Astrocyte of the spinal cord (primary cell): ENCODE results near the gene AMACR.

ENCODE experiments used
- DNase-seq: peaks from one replicate; pipeline ENCODE4 v3.0.0; 2011; ENCODE audit warnings: low read depth, low spot score
- H3K4me3 ChIP-seq: 2 replicates; pipeline ENCODE4 v1.5.1; 2011; ENCODE audit warnings: low read depth, mild to moderate bottlenecking, low read length, moderate library complexity
- in situ Hi-C: cut with HindIII; loops from 2 replicates; pipeline ENCODE4 v1.10.0; 2017; ENCODE audit warnings: low sequenced_read_pairs
- TF ChIP-seq, protein P1 (sequence below): IDR thresholded peaks from 2 replicates; pipeline ENCODE4 v1.5.1; 2012; ENCODE audit warnings: low read depth, mild to moderate bottlenecking, low read length, inconsistent platforms

The AMACR gene

DNA sequence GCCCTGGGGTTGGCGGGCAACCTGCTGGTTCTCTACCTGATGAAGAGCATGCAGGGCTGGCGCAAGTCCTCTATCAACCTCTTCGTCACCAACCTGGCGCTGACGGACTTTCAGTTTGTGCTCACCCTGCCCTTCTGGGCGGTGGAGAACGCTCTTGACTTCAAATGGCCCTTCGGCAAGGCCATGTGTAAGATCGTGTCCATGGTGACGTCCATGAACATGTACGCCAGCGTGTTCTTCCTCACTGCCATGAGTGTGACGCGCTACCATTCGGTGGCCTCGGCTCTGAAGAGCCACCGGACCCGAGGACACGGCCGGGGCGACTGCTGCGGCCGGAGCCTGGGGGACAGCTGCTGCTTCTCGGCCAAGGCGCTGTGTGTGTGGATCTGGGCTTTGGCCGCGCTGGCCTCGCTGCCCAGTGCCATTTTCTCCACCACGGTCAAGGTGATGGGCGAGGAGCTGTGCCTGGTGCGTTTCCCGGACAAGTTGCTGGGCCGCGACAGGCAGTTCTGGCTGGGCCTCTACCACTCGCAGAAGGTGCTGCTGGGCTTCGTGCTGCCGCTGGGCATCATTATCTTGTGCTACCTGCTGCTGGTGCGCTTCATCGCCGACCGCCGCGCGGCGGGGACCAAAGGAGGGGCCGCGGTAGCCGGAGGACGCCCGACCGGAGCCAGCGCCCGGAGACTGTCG, 70.7 kb downstream of the AMACR start:
- peak overlapping the region; percentile 46 for H3K4me3 ChIP-seq
- TF ChIP-seq, protein P1, sequence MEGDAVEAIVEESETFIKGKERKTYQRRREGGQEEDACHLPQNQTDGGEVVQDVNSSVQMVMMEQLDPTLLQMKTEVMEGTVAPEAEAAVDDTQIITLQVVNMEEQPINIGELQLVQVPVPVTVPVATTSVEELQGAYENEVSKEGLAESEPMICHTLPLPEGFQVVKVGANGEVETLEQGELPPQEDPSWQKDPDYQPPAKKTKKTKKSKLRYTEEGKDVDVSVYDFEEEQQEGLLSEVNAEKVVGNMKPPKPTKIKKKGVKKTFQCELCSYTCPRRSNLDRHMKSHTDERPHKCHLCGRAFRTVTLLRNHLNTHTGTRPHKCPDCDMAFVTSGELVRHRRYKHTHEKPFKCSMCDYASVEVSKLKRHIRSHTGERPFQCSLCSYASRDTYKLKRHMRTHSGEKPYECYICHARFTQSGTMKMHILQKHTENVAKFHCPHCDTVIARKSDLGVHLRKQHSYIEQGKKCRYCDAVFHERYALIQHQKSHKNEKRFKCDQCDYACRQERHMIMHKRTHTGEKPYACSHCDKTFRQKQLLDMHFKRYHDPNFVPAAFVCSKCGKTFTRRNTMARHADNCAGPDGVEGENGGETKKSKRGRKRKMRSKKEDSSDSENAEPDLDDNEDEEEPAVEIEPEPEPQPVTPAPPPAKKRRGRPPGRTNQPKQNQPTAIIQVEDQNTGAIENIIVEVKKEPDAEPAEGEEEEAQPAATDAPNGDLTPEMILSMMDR: no peak
- in situ Hi-C loops: no loop called here
- no peak for DNase-seq

DNA sequence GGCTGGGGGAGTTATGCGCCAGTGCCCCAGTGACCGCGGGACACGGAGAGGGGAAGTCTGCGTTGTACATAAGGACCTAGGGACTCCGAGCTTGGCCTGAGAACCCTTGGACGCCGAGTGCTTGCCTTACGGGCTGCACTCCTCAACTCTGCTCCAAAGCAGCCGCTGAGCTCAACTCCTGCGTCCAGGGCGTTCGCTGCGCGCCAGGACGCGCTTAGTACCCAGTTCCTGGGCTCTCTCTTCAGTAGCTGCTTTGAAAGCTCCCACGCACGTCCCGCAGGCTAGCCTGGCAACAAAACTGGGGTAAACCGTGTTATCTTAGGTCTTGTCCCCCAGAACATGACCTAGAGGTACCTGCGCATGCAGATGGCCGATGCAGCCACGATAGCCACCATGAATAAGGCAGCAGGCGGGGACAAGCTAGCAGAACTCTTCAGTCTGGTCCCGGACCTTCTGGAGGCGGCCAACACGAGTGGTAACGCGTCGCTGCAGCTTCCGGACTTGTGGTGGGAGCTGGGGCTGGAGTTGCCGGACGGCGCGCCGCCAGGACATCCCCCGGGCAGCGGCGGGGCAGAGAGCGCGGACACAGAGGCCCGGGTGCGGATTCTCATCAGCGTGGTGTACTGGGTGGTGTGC, 71.4 kb downstream of the AMACR start, which contains the start of gene RXFP3:
RXFP3 (plus strand) TSS at position 6 of the 636 bp plus-strand sequence; CDS start at position 361, 355 bp downstream.
- peak within 1 kb of the TSS; percentile 46 for H3K4me3 ChIP-seq
- in situ Hi-C loops: no loop called here
- DNase-seq: no peak
- TF ChIP-seq, protein P1: no peak
